Endodermal cell (in vitro differentiated cells): Measurements from ENCODE around the gene SSNA1. TPM values are rescaled to one million over a fixed set of nuclear protein-coding genes. Genes with fewer than 3 reads are reported as not detected.

Source experiments
- DNase-seq: peaks from one replicate; pipeline ENCODE4 v3.0.0-alpha.2; 2017
- H3K27ac ChIP-seq: 2 replicates; pipeline ENCODE4 v1.5.1; 2013; ENCODE audit warnings: mild to moderate bottlenecking, low read depth, low read length, moderate library complexity
- H3K27me3 ChIP-seq: 2 replicates; pipeline ENCODE4 v1.6.1; 2013; ENCODE audit warnings: mild to moderate bottlenecking, low read length, moderate library complexity; ENCODE audit not compliant: insufficient read depth, control insufficient read depth, poor library complexity, severe bottlenecking
- H3K36me3 ChIP-seq: 2 replicates; pipeline ENCODE4 v1.7.0; 2013; ENCODE audit warnings: mild to moderate bottlenecking, low read length, moderate library complexity; ENCODE audit not compliant: control insufficient read depth, insufficient read depth
- H3K4me1 ChIP-seq: one replicate; pipeline ENCODE4 v1.7.0; 2013; ENCODE audit warnings: low read length; ENCODE audit not compliant: control insufficient read depth, insufficient read depth
- H3K4me3 ChIP-seq: 2 replicates; pipeline ENCODE4 v1.5.1; 2013; ENCODE audit warnings: mild to moderate bottlenecking, low read length, moderate library complexity
- H3K9ac ChIP-seq: 2 replicates; pipeline ENCODE4 v1.6.1; 2013; ENCODE audit warnings: mild to moderate bottlenecking, low read length, moderate library complexity; ENCODE audit not compliant: poor library complexity, severe bottlenecking; ENCODE audit errors: extremely low read depth
- H3K9me3 ChIP-seq: 2 replicates; pipeline ENCODE4 v1.6.1; 2013; ENCODE audit warnings: mild to moderate bottlenecking, low read length, moderate library complexity; ENCODE audit not compliant: control insufficient read depth
- H3K27ac Mint-ChIP-seq: 2 replicates; pipeline ENCODE4 v1.8.0; 2020; ENCODE audit warnings: mixed read lengths
- H3K27me3 Mint-ChIP-seq: 2 replicates; pipeline ENCODE4 v1.8.0; 2021; ENCODE audit warnings: mild to moderate bottlenecking, mixed read lengths; ENCODE audit not compliant: insufficient read depth
- H3K36me3 Mint-ChIP-seq: 2 replicates; pipeline ENCODE4 v1.8.0; 2020; ENCODE audit warnings: low read depth, mixed read lengths
- H3K4me1 Mint-ChIP-seq: 2 replicates; pipeline ENCODE4 v1.8.0; 2020; ENCODE audit warnings: mixed read lengths
- H3K4me3 Mint-ChIP-seq: 2 replicates; pipeline ENCODE4 v1.8.0; 2020; ENCODE audit warnings: mild to moderate bottlenecking, moderate library complexity, mixed read lengths
- H3K9me3 Mint-ChIP-seq: 2 replicates; pipeline ENCODE4 v1.8.0; 2020; ENCODE audit warnings: mild to moderate bottlenecking, mixed read lengths
- CTCF ChIP-seq: fragments of 200-600 bp; sonication (generic); conservative IDR thresholded peaks from 2 replicates; pipeline ENCODE4 v1.5.0; 2021; ENCODE audit warnings: antibody characterized with exemption, mild to moderate bottlenecking
- WGBS, 2 experiments: methylation state at CpG; one replicate each; pipeline versions ENCODE4 v1.1.5 to v1.1.7; 2013; ENCODE audit warnings: missing lambda C conversion rate in 2 of 2, mixed read lengths in 1 of 2; ENCODE audit not compliant: insufficient coverage in 1 of 2, insufficient read length in 1 of 2; 5-methylcytosine and 5-hydroxymethylcytosine counted together
- total RNA-seq, 2 donors: library from RNA; stranded (reverse); fragmentation: NEBNext Ultra II Directional in 1 of 2; extraction: Animal tissue kit (Norgen Biotek cat#: 25700) in 1 of 2; gene quantifications; 2 replicates in 1 of 2; 3 replicates in 1 of 2; pipeline ENCODE4 v1.2.1, GENCODE V29; 2021

SSNA1 gene
- total RNA-seq, 2 donors from 2014 or later: 66.5 to 67.7 TPM

- Histone ChIP-seq H3K4me3 (peak within 1 kb of the TSS; percentile 89), H3K4me1 (peaks cover 4% of the 10 kb centered on the region), H3K9me3 (no peaks in the 10 kb centered on the region), H3K27ac (no peak within 1 kb of the TSS), H3K27me3 (no peaks in the 10 kb centered on the region), H3K9ac (peak within 1 kb of the TSS; percentile 73), H3K36me3 (no peaks in the 10 kb centered on the region)
- peak within 1 kb of the TSS; percentile 61 for H3K4me3 Mint-ChIP-seq
- DNase-seq: no peak
- 78 to 84% methylated on average over 8 to 23 of the region's 23 CpGs for WGBS, 2 experiments
- peaks cover 2% of the 10 kb centered on the region for H3K4me1 Mint-ChIP-seq
- no peaks in the 10 kb centered on the region for H3K9me3 Mint-ChIP-seq
- H3K27ac Mint-ChIP-seq: no peak within 1 kb of the TSS
- no peak for TF ChIP-seq CTCF
- no peaks in the 10 kb centered on the region for H3K36me3 Mint-ChIP-seq
- H3K27me3 Mint-ChIP-seq: no peaks in the 10 kb centered on the region
Observed at GRCh38 chr9:137224830-137225694, 36.6 kb downstream of the SSNA1 start, which contains the start of gene CYSRT1. Gene CYSRT1 (plus strand): TSS chr9:137225174. CDS start chr9:137225622, 448 bp downstream.

- Mint-ChIP-seq H3K27ac (no peak overlapping the region), H3K36me3 (no peaks in the 10 kb centered on the region), H3K4me3 (no peak overlapping the region), H3K9me3 (no peaks in the 10 kb centered on the region), H3K27me3 (no peaks in the 10 kb centered on the region), H3K4me1 (peaks cover 2% of the 10 kb centered on the region)
- Histone ChIP-seq H3K4me1 (no peaks in the 10 kb centered on the region), H3K27me3 (no peaks in the 10 kb centered on the region), H3K36me3 (no peaks in the 10 kb centered on the region), H3K27ac (no peak overlapping the region), H3K9me3 (no peaks in the 10 kb centered on the region), H3K9ac (no peak overlapping the region), H3K4me3 (no peak overlapping the region)
- WGBS, 2 experiments: 89 to 98% methylated on average over 9 to 21 of the region's 21 CpGs
- DNase-seq: no peak
- no peak for TF ChIP-seq CTCF
Observed at GRCh38 chr9:137225699-137226331, 37.3 kb downstream of the SSNA1 start.

- Mint-ChIP-seq H3K27ac (no peak overlapping the region), H3K4me3 (no peak overlapping the region), H3K9me3 (no peaks in the 10 kb centered on the region), H3K4me1 (peaks cover 2% of the 10 kb centered on the region), H3K27me3 (no peaks in the 10 kb centered on the region), H3K36me3 (no peaks in the 10 kb centered on the region)
- no peak overlapping the region for H3K9ac ChIP-seq
- no peaks in the 10 kb centered on the region for H3K9me3 ChIP-seq
- no peaks in the 10 kb centered on the region for H3K36me3 ChIP-seq
- DNase-seq: no peak
- WGBS, 2 experiments: 89 to 91% methylated on average over 12 to 18 of the region's 18 CpGs
- no peaks in the 10 kb centered on the region for H3K4me1 ChIP-seq
- no peaks in the 10 kb centered on the region for H3K27me3 ChIP-seq
- no peak overlapping the region for H3K27ac ChIP-seq
- H3K4me3 ChIP-seq: no peak overlapping the region
- TF ChIP-seq CTCF: no peak
Observed at GRCh38 chr9:137226338-137227053, 38.0 kb downstream of the SSNA1 start.
